Neural crest cell (in vitro differentiated cells): ENCODE data around the gene RANBP1. TPM values are rescaled to one million over a fixed set of nuclear protein-coding genes. Genes with fewer than 3 reads are reported as not detected.

ENCODE experiments used
- DNase-seq: peaks from one replicate; pipeline ENCODE4 v3.0.0; 2021; ENCODE audit warnings: low read depth, mixed read lengths, low spot score
- H3K27ac Mint-ChIP-seq: one replicate; pipeline ENCODE4 v1.8.0; 2021; ENCODE audit warnings: mild to moderate bottlenecking, mixed read lengths; ENCODE audit not compliant: unreplicated experiment
- H3K27me3 Mint-ChIP-seq: 2 replicates; pipeline ENCODE4 v1.8.0; 2021; ENCODE audit warnings: low read depth, mild to moderate bottlenecking, mixed read lengths
- H3K36me3 Mint-ChIP-seq: 2 replicates; pipeline ENCODE4 v1.8.0; 2021; ENCODE audit warnings: low read depth, mild to moderate bottlenecking, mixed read lengths
- H3K4me1 Mint-ChIP-seq: 2 replicates; pipeline ENCODE4 v1.8.0; 2021; ENCODE audit warnings: mixed read lengths
- H3K4me3 Mint-ChIP-seq: one replicate; pipeline ENCODE4 v1.8.0; 2021; ENCODE audit warnings: mild to moderate bottlenecking, mixed read lengths
- H3K9me3 Mint-ChIP-seq: 2 replicates; pipeline ENCODE4 v1.8.0; 2021; ENCODE audit warnings: mixed read lengths
- CTCF ChIP-seq: fragments of 200-600 bp; sonication (generic); conservative IDR thresholded peaks from 2 replicates; pipeline ENCODE4 v1.5.0; 2021; ENCODE audit warnings: antibody characterized with exemption, mild to moderate bottlenecking
- total RNA-seq: library from RNA; stranded (reverse); gene quantifications from 2 replicates; pipeline ENCODE4 v1.2.1, GENCODE V29; 2021

The RANBP1 gene
- total RNA-seq, 1 donor from 2014 or later = 469 TPM

DNA sequence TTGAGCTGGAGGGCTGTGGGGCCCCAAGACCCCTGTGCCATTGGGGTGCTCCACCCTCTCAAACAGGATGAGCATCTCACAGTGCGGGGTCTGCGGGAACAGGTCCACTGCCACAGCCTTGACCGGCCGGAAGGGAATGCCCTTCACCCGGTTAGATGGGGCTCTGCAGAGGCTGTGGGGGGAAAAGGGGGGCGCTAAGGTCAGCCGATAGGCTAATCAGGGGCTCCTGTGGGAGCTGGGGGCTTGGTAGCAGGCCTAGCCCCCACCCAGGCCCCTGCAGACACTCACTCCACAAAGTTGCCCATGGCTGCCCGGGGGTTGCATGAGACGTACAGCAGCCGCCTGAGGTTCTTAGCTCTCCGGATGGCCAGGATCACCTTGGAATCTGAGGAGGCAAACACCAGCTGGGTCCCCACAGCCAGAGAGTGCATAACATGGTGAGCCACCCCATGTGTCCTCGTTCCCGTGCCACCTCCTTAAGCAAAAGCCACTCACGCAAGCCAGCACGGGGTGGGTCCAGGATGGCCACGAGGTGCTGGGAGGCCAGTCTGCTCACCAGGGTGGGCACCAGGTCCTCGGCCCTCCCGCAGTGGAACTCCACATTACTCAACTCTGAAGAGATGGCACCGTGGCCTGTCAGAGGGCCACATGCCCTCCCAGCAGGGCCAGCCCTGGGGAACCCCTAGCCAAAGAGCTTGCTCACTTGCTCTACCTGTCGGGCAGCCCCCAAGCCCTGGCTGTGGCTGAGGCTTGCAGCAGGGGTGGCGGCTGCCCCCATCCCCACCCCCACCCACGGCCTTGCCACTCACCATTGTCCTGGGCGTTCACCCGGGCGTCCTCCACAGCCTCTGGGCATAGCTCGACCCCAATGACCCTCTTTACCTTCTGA is 3.0 kb upstream of the RANBP1 start:
- DNase-seq = no peak
- peaks cover 14% of the 10 kb centered on the region for H3K27me3 Mint-ChIP-seq
- H3K4me1 Mint-ChIP-seq = peaks cover 12% of the 10 kb centered on the region
- H3K9me3 Mint-ChIP-seq = no peaks in the 10 kb centered on the region
- H3K27ac Mint-ChIP-seq = no peak overlapping the region
- H3K36me3 Mint-ChIP-seq = peaks cover 9% of the 10 kb centered on the region
- peak overlapping the region; percentile 54 for H3K4me3 Mint-ChIP-seq
- no peak for TF ChIP-seq CTCF

DNA sequence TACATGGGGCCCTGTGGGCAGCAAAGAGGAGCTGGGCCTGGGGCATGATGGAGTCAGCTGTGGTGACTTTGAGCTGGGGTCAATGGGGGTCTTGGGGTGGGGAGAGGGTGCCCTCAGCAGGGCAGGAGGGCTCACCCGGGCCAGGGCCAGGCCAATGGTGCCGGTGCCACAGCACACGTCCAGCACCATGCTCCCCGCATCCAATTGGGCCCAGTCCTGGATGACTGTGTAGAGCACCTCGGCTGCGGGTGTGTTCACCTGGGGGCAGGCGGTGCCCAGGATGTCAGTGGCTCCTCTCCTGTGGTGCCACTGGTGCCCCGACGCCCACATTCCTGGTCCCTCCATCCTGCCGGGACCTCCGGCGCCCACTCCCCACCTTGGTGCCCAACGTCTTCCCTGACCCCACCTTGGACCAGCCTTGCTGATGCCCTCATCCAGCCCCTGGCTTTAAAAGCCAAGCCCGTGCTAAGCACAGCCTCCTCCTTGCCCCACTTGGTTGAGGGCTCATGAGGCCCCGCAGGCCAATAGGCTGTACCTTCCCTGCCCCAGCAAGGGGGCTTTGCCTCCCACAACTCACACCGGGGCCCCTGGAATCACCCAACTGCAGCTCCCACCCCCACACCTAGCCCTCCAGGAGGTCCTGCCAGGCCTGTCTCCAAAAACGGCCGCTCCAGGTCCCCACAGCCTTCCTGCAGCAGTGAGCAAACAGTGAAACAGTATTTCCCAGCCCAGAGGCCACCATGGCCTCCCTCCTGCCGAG is 2.2 kb upstream of the RANBP1 start:
- no peak for DNase-seq
- TF ChIP-seq CTCF = no peak
- Mint-ChIP-seq H3K36me3 (peaks cover 12% of the 10 kb centered on the region), H3K27ac (peak overlapping the region; percentile 89), H3K4me1 (peaks cover 20% of the 10 kb centered on the region), H3K4me3 (peak overlapping the region; percentile 72), H3K9me3 (no peaks in the 10 kb centered on the region), H3K27me3 (peaks cover 12% of the 10 kb centered on the region)

DNA sequence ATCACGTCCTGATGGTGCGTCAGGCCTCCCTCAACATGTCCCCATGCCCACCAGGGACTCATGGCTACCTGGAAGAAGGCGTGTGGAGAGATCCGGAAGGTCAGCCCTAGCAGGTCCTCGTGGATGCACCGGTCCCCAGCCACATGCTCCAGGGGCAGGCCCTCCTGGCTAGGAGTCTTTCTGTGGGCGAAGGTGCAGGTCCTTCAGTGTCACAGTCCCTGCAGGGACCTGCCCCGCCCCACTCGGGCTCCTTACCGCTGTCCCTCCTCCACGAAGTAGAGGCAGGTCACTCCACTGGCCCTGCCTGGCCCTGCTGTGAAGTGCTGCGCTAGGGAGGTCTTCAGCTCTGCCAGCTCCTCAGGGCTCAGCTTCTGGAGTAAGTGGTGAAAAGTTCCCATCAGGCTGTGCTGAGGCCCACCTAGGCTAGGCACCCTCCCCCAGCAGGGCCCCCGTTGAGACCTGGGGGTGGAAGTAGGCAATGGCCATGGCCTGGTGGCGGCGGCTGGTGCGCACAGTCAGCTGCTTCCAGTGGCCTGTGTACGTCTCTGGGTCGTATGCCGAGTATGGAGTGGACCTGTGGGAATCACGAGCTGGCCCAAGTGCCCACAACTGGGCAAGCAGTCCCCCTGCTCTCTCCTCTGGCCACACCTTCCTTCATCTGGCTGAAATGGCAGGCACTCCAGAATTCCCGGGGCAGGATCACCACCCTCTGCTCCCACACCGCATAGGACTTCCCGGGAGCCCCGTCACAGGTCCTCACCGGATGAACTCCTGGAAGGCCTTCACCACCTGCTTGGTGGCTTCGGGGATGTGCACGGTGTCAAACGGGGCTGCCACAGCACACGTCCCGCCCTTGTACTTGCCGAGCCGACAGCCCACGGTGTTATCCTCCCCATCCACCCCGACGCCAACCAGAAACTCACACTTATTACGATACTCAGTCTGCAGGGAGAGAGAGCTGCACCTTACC is 1.1 kb upstream of the RANBP1 start:
- peaks cover 30% of the 10 kb centered on the region for H3K4me1 Mint-ChIP-seq
- peak overlapping the region; percentile 89 for H3K27ac Mint-ChIP-seq
- H3K4me3 Mint-ChIP-seq = peak overlapping the region; percentile 95
- H3K36me3 Mint-ChIP-seq = peaks cover 20% of the 10 kb centered on the region
- peaks cover 12% of the 10 kb centered on the region for H3K27me3 Mint-ChIP-seq
- TF ChIP-seq CTCF = no peak
- H3K9me3 Mint-ChIP-seq = no peaks in the 10 kb centered on the region
- DNase-seq = no peak

DNA sequence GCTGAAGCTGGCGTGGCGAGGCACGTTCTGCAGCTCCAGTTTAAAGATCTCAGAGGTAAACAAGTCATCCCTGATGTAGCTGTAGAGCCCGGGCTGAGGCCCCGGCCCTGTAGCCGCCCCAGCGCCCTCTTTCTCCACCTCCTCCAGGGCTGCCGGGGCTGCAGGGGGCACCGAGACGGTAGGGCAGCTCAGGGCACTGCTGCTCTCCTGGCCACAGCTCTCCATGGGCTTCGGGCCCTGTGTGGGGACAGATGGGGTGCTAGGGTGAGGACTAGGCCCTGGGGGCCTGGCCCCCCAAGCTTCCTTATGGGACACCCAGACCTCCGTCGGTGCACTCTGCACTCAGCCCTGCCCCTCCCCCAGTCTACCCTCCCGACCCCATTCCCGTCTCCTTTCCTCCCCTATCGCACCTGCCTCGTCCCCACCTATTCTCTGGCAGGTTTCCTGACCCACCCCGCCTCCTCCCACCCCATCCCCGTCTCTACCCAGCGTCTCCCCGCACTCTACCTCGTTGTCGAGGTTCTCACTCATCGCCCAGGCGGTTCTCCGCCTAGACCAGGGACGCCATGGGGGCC is 559 bp downstream of the RANBP1 start:
- H3K36me3 Mint-ChIP-seq = peaks cover 20% of the 10 kb centered on the region

More for the DNA sequence above, 559 bp downstream of the RANBP1 start:
- peak overlapping the region; percentile 95 for H3K4me3 Mint-ChIP-seq
- H3K4me1 Mint-ChIP-seq = peaks cover 28% of the 10 kb centered on the region
- TF ChIP-seq CTCF = no peak
- H3K9me3 Mint-ChIP-seq = no peaks in the 10 kb centered on the region
- peaks cover 8% of the 10 kb centered on the region for H3K27me3 Mint-ChIP-seq
- no peak for DNase-seq
- peak overlapping the region; percentile 92 for H3K27ac Mint-ChIP-seq
